Activated gamma-delta T cell treated with Interleukin-2 at 50 U/mL for 16 hours (primary cell): ENCODE data around the gene SYT2.
A peak's percentile ranks its signal among the peaks of the same experiment; 100 is the strongest.

Experiments
- DNase-seq: peaks from one replicate; pipeline ENCODE4 v3.0.0-alpha.2; 2020

SYT2 gene

GRCh38 chr1:202703191-202703590, 7.1 kb downstream of the SYT2 start:
- no peak for DNase-seq

GRCh38 chr1:202702088-202702487, 8.2 kb downstream of the SYT2 start:
- no peak for DNase-seq

GRCh38 chr1:202701200-202701599, 9.1 kb downstream of the SYT2 start:
- DNase-seq: no peak

- no peak for DNase-seq
Observed at GRCh38 chr1:202700061-202700460, 10.2 kb downstream of the SYT2 start.

GRCh38 chr1:202698276-202698675, 12.0 kb downstream of the SYT2 start:
- no peak for DNase-seq

GRCh38 chr1:202697038-202697437, 13.2 kb downstream of the SYT2 start:
- DNase-seq: no peak

- no peak for DNase-seq
Observed at GRCh38 chr1:202694314-202694713, 15.9 kb downstream of the SYT2 start.

- peak; percentile 69 for DNase-seq
Observed at GRCh38 chr1:202692959-202693555, 17.2 kb downstream of the SYT2 start.

- no peak for DNase-seq
Observed at GRCh38 chr1:202691816-202692215, 18.4 kb downstream of the SYT2 start.

- DNase-seq: no peak
Observed at GRCh38 chr1:202689493-202690342, 20.5 kb downstream of the SYT2 start.

- no peak for DNase-seq
Observed at GRCh38 chr1:202689082-202689481, 21.2 kb downstream of the SYT2 start.

- no peak for DNase-seq
Observed at GRCh38 chr1:202688401-202688800, 21.9 kb downstream of the SYT2 start.

- DNase-seq: no peak
Observed at GRCh38 chr1:202687798-202688197, 22.5 kb downstream of the SYT2 start.

GRCh38 chr1:202687370-202687769, 22.9 kb downstream of the SYT2 start:
- no peak for DNase-seq

GRCh38 chr1:202685641-202686040, 24.6 kb downstream of the SYT2 start:
- DNase-seq: no peak

GRCh38 chr1:202684716-202685115, 25.5 kb downstream of the SYT2 start:
- DNase-seq: no peak

- DNase-seq: no peak
Observed at GRCh38 chr1:202683029-202683428, 27.2 kb downstream of the SYT2 start.

- DNase-seq: no peak
Observed at GRCh38 chr1:202682477-202682876, 27.8 kb downstream of the SYT2 start.

- DNase-seq: no peak
Observed at GRCh38 chr1:202681736-202682420, 28.4 kb downstream of the SYT2 start.

GRCh38 chr1:202680586-202681352, 29.5 kb downstream of the SYT2 start:
- no peak for DNase-seq

GRCh38 chr1:202679406-202680177, 30.7 kb downstream of the SYT2 start:
- no peak for DNase-seq

GRCh38 chr1:202677433-202677832, 32.8 kb downstream of the SYT2 start:
- no peak for DNase-seq
